HG02610 (cell line): ENCODE results near the gene PLA2G4C.
A peak's percentile ranks its signal among the peaks of the same experiment; 100 is the strongest.

ENCODE experiments used
- ATAC-seq: cut with Tn5 transposase; IDR thresholded peaks from one replicate; pipeline ENCODE4 v1.9.1; 2021; ENCODE audit warnings: mild to moderate bottlenecking, moderate library complexity; ENCODE audit not compliant: unreplicated experiment

The PLA2G4C gene

DNA sequence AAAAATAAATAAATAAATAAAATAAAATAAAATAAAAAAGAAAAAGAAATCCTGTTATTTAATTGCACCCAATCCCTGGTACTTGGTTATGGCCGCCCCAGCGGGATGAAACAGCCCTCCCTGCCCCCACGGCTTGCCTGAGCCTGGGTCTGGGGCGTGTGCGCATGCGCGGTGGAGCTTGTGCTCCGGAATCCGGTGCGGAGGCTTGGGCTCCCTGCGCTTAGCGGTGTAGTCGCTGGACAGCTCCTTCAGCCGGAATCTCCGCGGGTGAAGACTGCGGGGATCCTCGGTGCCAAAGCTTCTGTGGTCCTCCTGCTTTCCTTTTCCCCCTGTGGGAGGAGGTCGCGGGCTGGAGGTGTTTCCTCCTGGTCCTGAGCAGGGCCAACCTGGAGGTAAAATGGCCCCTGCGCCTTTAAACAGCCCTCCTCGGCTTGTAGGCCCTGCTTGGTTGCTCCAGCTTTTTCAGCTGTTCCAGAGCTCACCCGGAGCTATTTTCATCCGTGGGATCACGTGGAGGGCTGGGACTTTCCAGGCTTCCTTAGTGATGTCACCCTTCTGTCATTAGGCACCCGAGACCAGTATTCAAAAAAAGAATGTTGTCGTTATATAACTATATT is at the start of gene PLA2G4C:
Gene PLA2G4C, minus strand, starts transcription at position 468 of the 617 bp plus-strand sequence. CDS start 4,288 bp downstream, outside the sequence.
- ATAC-seq = peak; percentile 43

GRCh38 chr19:48158210-48158790 is 47.7 kb upstream of the PLA2G4C start:
- ATAC-seq = no peak

DNA sequence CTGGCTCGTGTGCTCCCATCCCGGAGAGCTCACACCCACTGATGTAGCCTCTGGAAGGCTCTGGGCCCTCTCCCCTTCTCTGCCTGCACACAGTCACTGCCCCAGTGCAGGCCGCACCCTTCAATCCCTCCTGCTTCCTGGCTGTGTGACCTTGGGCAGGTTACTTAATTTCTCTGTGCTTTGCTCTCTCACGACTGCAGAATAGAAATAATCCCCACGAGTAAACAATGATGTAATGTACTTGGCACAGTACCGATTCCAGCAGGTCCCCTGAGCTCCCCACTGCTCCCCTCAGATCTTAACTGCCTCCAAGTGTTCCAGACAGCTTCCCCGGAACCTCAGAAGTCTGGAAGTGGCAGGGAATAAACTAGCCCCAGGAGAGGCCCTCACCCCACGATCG is 43.4 kb upstream of the PLA2G4C start:
- no peak for ATAC-seq

DNA sequence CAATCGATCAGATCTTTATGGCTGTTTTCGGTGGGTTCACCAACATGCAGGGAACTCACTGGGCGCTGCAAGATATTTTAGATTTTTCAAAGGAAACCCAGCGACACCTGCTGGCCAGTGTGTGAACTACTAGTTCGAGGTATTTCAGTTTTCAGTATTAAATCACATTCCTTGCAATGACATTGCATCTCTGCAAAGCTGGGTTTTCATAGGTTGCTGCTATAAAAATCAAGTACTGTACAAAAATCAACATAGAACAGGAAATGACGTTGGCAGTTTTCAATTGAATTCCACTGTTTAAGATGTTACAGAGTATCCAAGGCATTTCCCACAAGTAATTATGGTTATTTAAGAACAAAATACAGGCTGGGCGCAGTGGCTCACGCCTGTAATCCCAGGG is 41.9 kb upstream of the PLA2G4C start:
- no peak for ATAC-seq

DNA sequence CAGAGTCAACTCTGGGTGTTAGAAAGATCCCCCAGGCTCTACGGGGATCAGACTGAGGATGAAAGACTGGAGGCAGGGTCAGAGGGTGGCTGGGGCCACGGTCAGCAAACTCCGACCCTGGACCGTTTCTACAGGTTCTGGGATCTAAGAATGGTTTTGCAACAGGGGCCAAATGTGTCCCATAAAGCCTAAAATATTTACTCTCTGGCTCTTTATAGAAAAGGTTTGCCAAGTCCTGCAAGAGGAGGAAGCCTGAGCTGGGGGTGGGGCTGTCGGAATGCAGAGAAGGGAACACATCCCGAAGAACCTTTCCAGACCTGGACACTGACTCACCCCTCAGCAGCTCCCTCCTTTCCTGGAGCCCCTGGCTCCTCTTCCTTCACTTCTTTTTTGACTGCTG is 38.8 kb upstream of the PLA2G4C start:
- no peak for ATAC-seq

DNA sequence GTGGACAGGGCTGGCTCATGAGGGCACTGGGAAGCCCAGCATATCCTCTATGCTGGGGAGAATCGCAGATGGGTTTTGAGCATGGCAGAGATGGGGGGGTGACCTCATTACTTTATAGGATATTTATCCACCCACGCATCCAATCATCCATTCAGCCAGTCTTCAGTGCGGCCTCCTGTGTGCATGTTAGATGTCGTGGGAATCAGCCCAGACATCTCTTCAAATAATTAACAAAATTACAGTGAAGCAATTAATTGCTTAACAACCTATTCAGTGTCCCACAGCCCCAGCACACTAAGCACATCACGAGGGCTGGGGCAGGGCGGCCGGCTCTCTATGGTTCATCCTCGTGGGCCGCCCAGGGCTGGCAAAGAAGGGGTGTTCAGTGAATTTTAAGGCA is 38.0 kb upstream of the PLA2G4C start:
- no peak for ATAC-seq

DNA sequence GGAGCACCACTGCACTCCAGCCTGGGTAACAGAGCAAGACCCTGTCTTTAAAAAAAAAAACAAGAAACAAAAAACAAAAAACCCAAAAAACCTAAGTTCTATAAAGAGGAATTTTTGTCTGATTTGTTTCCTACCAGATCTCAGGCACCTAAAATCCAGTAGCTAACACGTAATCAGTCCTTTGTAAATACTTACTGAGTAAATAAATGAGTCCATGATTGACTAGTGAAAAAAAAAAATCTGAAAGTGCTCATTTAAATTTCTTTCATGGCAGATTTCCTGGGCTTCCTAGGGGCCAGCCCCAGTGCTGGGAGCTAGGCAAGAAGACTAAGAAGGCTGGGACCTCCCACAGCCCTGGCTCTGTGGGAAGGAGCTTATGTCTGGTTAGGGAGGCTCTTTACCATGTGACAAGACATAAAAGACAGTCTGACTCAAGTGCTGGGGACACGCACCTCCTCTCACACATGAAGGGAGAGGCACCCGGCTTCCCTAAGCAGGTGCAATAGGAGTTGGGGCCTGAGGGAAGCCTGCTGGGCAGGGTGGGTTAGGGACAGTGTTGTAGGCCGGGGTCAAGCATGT is 37.1 kb upstream of the PLA2G4C start:
- ATAC-seq = no peak

GRCh38 chr19:48139053-48139452 is 28.4 kb upstream of the PLA2G4C start:
- no peak for ATAC-seq

- no peak for ATAC-seq
Measured at GRCh38 chr19:48137411-48137810, 26.8 kb upstream of the PLA2G4C start.

DNA sequence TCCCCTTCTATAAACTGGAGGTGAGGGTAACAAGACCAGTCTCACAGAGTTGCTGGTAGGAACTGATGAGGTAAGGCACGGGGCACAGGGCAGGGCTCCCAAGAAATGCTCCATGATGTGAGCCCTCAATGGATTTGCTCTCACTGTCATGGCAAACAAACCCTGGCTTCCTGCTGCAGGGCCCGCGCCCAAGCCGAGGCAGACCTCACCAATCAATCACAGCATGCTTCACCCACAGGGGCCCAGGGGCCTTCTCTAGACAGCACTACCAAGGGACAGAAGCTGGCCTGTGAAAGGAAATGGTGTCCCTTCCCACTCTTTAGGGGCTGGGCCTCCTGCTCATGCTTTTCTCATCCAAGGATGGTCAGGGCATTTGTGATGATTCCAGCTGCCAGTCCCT is 25.9 kb upstream of the PLA2G4C start:
- no peak for ATAC-seq

DNA sequence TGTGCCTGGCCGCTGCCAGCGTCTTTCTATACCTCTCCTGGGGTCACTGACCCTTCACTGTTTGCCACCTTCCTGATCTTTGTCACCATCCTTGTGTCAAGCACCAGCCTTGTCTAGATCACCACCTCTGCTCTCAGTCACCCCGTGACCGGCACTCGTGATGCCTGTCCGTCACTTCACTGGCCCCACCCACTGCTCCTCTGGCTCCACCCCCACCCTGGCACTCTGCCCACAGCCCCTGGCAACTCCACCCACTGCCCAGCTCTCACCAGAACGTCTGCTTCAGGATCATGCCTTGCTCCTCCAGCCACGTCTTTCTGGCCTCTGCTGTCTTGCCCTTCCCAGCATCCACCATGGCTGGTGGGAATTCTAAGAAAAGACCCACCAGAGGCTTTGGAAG is 24.8 kb upstream of the PLA2G4C start:
- no peak for ATAC-seq

- no peak for ATAC-seq
Measured at GRCh38 chr19:48133094-48133493, 22.5 kb upstream of the PLA2G4C start.

GRCh38 chr19:48127561-48127960 is 16.9 kb upstream of the PLA2G4C start:
- ATAC-seq = no peak

DNA sequence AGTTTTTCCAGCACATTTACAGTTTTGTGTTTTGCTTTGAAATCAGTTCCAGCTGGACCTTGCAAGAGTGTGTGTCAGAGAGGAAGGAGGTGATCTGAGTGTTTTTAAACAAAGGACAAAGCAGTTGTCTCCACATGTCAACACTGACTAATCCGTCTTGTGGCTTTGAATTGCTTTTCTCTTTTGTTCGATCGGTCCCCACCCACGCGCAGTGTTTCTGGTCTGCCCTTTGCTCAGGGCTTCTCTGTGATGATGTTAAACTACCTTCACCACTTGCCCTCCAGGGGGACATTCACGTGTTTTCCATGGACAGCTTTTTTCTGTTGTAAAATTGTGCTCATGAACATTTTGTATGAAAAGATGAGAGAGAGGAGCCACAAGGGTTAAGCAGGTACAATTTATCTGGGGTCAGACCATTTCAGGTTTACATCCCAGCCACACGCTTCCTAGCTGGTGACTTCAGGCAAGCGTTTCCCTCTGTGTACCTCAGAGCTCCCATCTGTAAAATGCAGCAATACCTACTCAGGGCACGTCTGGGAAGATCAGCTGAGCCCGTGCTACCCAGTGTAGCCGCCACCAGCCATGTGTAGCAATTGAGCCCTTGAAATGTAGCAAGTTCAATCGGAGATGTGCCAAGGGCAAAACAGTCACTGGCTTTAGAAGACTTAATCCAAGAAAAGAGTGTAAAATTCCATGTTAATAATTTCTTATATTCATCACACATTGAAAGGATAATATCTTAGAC is 13.5 kb upstream of the PLA2G4C start:
- no peak for ATAC-seq

- ATAC-seq = no peak
Measured at GRCh38 chr19:48122421-48122820, 11.8 kb upstream of the PLA2G4C start.

DNA sequence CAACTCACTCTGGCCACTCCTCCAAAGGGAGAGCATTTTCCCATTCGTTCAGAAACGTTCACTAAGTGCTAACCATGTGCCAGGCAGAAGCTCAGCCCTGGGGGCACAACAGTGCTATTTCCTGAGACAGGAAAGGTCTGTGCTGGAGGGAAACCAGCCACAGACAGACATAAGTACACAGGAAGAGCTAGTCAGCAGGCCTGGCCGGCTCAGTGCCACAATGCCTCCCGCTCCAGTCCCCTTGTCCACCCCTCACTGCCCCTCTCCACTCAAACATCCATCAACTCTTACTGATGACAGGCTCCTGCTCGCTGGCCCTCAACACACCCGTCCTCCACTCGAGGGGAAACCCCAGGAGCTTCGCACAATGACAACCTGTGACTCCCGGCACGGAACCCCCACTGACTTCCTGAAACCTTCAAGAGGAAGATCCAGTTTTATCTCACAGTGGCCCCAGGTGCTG is 11.3 kb upstream of the PLA2G4C start:
- ATAC-seq = peak; percentile 53

DNA sequence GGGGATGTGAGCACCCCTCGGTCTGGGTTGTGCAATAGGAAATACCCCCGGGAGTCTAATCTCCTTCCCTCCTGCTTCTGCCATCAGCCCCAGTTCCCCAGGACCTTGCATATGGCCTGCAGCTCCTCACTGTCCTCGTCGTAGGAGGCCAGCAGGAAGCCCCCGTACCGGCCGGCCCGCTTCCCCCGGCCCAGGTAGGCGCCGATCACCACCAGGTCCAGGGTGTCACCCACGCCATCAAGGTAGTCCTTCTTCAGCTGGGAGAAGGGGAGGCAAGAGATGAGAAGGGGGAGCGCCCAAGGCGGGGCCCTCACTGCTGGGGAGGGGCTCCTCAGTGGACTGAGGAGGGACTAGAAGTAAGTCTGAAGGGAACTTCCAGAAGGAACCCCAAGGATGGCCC is 10.4 kb upstream of the PLA2G4C start:
- ATAC-seq = no peak

DNA sequence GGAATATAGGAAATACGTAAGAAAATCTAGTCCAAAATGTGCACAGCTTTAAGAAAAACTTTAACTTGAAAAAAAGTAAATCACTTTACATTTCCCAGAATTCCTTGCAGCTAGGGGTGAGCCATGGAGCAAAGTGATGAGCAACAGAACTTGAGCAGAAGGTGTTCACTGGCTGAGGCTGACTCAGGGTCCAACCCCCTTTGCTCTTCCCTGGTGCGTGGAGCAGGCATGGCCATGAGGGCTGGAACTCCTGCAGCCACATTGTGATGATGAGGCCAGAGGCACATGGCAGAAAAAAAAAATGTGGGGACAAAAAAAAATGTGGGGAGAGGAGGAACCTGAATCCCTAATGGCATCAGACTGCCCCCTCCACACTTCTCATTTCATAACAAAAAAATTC is 9.9 kb upstream of the PLA2G4C start:
- ATAC-seq = no peak

GRCh38 chr19:48118131-48118517 is 7.5 kb upstream of the PLA2G4C start:
- ATAC-seq = no peak

- ATAC-seq = no peak
Measured at GRCh38 chr19:48117515-48118130, 7.0 kb upstream of the PLA2G4C start.

- no peak for ATAC-seq
Measured at GRCh38 chr19:48113190-48113917, 2.7 kb upstream of the PLA2G4C start.
